K562 (cell line): Measurements from ENCODE around the gene CCDC85C. TPM values are rescaled to one million over a fixed set of nuclear protein-coding genes. Genes with fewer than 3 reads are reported as not detected.
A peak's percentile ranks its signal among the peaks of the same experiment; 100 is the strongest.

Experiments used
- ATAC-seq: fragments of 200-7000 bp; cut with Tn5 transposase; 3 replicates; pipeline ENCODE4 v1.9.1; 2020; ENCODE audit warnings: moderate library complexity
- BruUV-seq: library from RNA; stranded (reverse); fragments of 400-500 nt; replicated peaks from 2 replicates; lab custom pipeline; 2021; lab: Mats Ljungman, UMichigan
- CTCF ChIA-PET: fragments of 300-600 bp; formaldehyde crosslinking; extraction: SDS; loops from one replicate; lab custom pipeline; 2021; ENCODE audit warnings: low intra/inter-chr PET ratio; lab: Yijun Ruan, JAX
- POLR2A ChIA-PET: fragments of 300-600, 350-650 bp; sonication (Branson Sonifier 250); formaldehyde crosslinking; extraction: SDS; loops from one replicate; lab custom pipeline; 2021; ENCODE audit warnings: antibody characterized with exemption, inconsistent platforms; lab: Yijun Ruan, JAX
- DNase-seq, 4 experiments: peaks; one replicate each; pipeline versions ENCODE4 v3.0.0 to v3.0.0-alpha.2; 2011 to 2018; ENCODE audit warnings: low spot score in 3 of 4, mixed read lengths in 3 of 4; ENCODE audit errors: extremely low read depth in 1 of 4
- FAIRE-seq: peaks from 2 replicates; lab custom pipeline; 2011; peaks lifted over from hg19 to GRCh38; lab: Jason Lieb, UNC
- H2AFZ ChIP-seq: 2 replicates; pipeline ENCODE4 v1.6.0; 2011; ENCODE audit warnings: low read depth, low read length, control low read depth, inconsistent platforms
- H3K27ac ChIP-seq: fragments of 200-600 bp; 3 replicates; pipeline ENCODE4 v1.8.0; 2011; ENCODE audit warnings: low read depth, mild to moderate bottlenecking, control low read depth, inconsistent platforms, low read length, moderate library complexity, mixed read lengths; ENCODE audit errors: extremely low read depth
- H3K27me3 ChIP-seq, 2 experiments: fragments of 300-600 bp in 1 of 2; 2 replicates in 1 of 2; 3 replicates in 1 of 2; pipeline versions ENCODE4 v1.6.0 to v1.8.0; 2011; ENCODE audit warnings: inconsistent platforms in 2 of 2, low read length in 2 of 2, mild to moderate bottlenecking in 1 of 2, mixed read lengths in 1 of 2, moderate library complexity in 1 of 2; ENCODE audit not compliant: control insufficient read depth in 2 of 2, insufficient read depth in 2 of 2
- H3K36me3 ChIP-seq: fragments of 300-600 bp; 3 replicates; pipeline ENCODE4 v1.8.0; 2011; ENCODE audit warnings: mild to moderate bottlenecking, low read length, inconsistent platforms; ENCODE audit not compliant: control insufficient read depth, insufficient read depth
- H3K4me1 ChIP-seq, 2 experiments: fragments of 200-600 bp in 1 of 2; replicated peaks in 1 of 2; 2 replicates in 1 of 2; 3 replicates in 1 of 2; pipeline versions ENCODE4 v1.5.1 to v1.8.0; 2011; ENCODE audit warnings: inconsistent platforms in 2 of 2, low read length in 2 of 2, mild to moderate bottlenecking in 1 of 2, mixed read lengths in 1 of 2, moderate library complexity in 1 of 2; ENCODE audit not compliant: control insufficient read depth in 2 of 2, insufficient read depth in 2 of 2
- H3K4me2 ChIP-seq: 2 replicates; pipeline ENCODE4 v1.6.1; 2011; ENCODE audit warnings: low read length, control low read depth, inconsistent platforms, mixed read lengths; ENCODE audit not compliant: insufficient read depth
- H3K4me3 ChIP-seq: fragments of 200-600 bp; sonication (generic), shearing (Covaris generic); 2 replicates; pipeline ENCODE4 v1.5.1; 2016; ENCODE audit warnings: control low read depth, inconsistent platforms
- H3K79me2 ChIP-seq: fragments of 200-600 bp; 3 replicates; pipeline ENCODE4 v1.8.0; 2011; ENCODE audit warnings: low read length, inconsistent platforms; ENCODE audit not compliant: control insufficient read depth, insufficient read depth
- H3K9ac ChIP-seq, 2 experiments: 2 replicates each; pipeline versions ENCODE4 v1.6.0 to v1.6.1; 2011; ENCODE audit warnings: low read depth in 2 of 2, low read length in 2 of 2, control low read depth in 1 of 2, inconsistent platforms in 1 of 2, mild to moderate bottlenecking in 1 of 2, mixed read lengths in 1 of 2; ENCODE audit not compliant: insufficient read depth in 1 of 2
- H3K9me1 ChIP-seq: one replicate; pipeline ENCODE4 v1.6.0; 2011; ENCODE audit warnings: inconsistent platforms, mild to moderate bottlenecking, low read length, moderate library complexity; ENCODE audit not compliant: control insufficient read depth, insufficient read depth
- H3K9me3 ChIP-seq: replicated peaks from 2 replicates; pipeline ENCODE4 v1.5.1; 2011; ENCODE audit warnings: low read depth, low read length, inconsistent platforms; ENCODE audit not compliant: control insufficient read depth, insufficient read depth
- H4K20me1 ChIP-seq: replicated peaks from 2 replicates; pipeline ENCODE4 v1.6.1; 2011; ENCODE audit warnings: low read length, inconsistent platforms, mixed read lengths; ENCODE audit not compliant: control insufficient read depth, insufficient read depth
- CTCF ChIP-seq, 3 experiments: IDR thresholded peaks in 2 of 3; conservative IDR thresholded peaks in 1 of 3; 2 replicates each; pipeline ENCODE4 v1.5.1; 2011 to 2012; ENCODE audit warnings: low read length in 3 of 3, mild to moderate bottlenecking in 3 of 3, control low read depth in 2 of 3, improper control_type of control experiment in 1 of 3, inconsistent platforms in 1 of 3, low read depth in 1 of 3, mixed read lengths in 1 of 3, moderate library complexity in 1 of 3; ENCODE audit not compliant: insufficient read depth in 2 of 3
- ETV6 ChIP-seq, 3 experiments: fragments of 150-350 bp in 1 of 3; sonication (generic) in 1 of 3; formaldehyde crosslinking in 1 of 3; IDR thresholded peaks; 2 replicates each; pipeline versions ENCODE4 v1.6.1 to v1.8.0; 2014 to 2022; ENCODE audit warnings: borderline replicate concordance in 2 of 3, low read depth in 2 of 3, antibody characterized with exemption in 1 of 3, low read length in 1 of 3, mild to moderate bottlenecking in 1 of 3, missing genetic modification reagents in 1 of 3
- L3MBTL2 ChIP-seq: fragments of 450-650 bp; IDR thresholded peaks from 2 replicates; pipeline ENCODE4 v1.6.1; 2016; ENCODE audit warnings: mild to moderate bottlenecking, moderate library complexity
- NCOA4 ChIP-seq: fragments of 450-650 bp; IDR thresholded peaks from 2 replicates; pipeline ENCODE4 v1.6.1; 2018; ENCODE audit warnings: mild to moderate bottlenecking; ENCODE audit not compliant: partially characterized antibody
- NFRKB ChIP-seq: fragments of 450-650 bp; IDR thresholded peaks from 2 replicates; pipeline ENCODE4 v1.6.1; 2016; ENCODE audit warnings: low read depth
- PPARD ChIP-seq: fragments of 250-450 bp; sonication (Bioruptor Pico); IDR thresholded peaks from 2 replicates; pipeline ENCODE4 v1.8.0; 2022; ENCODE audit warnings: inconsistent platforms, mild to moderate bottlenecking, moderate library complexity
- TAF15 ChIP-seq: fragments of 200-400 bp; formaldehyde crosslinking; IDR thresholded peaks from 2 replicates; pipeline ENCODE4 v1.6.1; 2017; ENCODE audit warnings: mild to moderate bottlenecking, low read depth, low read length, moderate library complexity
- ZFX ChIP-seq: sonication (generic); formaldehyde crosslinking; IDR thresholded peaks from 2 replicates; pipeline ENCODE4 v1.8.0; 2022; ENCODE audit warnings: mild to moderate bottlenecking, missing genetic modification reagents, moderate library complexity
- ZNF507 ChIP-seq: conservative IDR thresholded peaks from 2 replicates; pipeline ENCODE4 v1.6.1; 2017; ENCODE audit warnings: missing genetic modification characterization, missing compliant biosample characterization
- WGBS: fragments of 100-300 bp; shearing (Covaris generic); methylation state at CpG from one replicate; pipeline ENCODE4 v1.1.6; 2016; ENCODE audit warnings: low coverage, mixed read lengths; ENCODE audit not compliant: insufficient coverage; ENCODE audit errors: missing lambda C conversion rate; 5-methylcytosine and 5-hydroxymethylcytosine counted together
- in situ Hi-C: fragments of 300-500 bp; cut with MboI; formaldehyde crosslinking; loops from 4 replicates; pipeline ENCODE4 v1.15.0; 2018; ENCODE audit warnings: inconsistent platforms, mixed read lengths
- intact Hi-C: fragments of 100-400 bp; cut with micrococcal nuclease; formaldehyde crosslinking; loops from 2 replicates; pipeline ENCODE4 v1.14.2; 2022
- polyA plus RNA-seq, 8 experiments: library from polyadenylated mRNA; depleted of rRNA in 4 of 8; stranded (reverse) in 5 of 8; unstranded in 3 of 8; fragments of >200 nt; fragmentation: Nextera tagmentation in 2 of 8; fragmentation: Illumina TruSeq in 1 of 8; extraction: Ambion mirVana in 2 of 8; extraction: Trizol in 1 of 8; gene quantifications; 2 replicates each; pipeline versions ENCODE4 v1.2.1 to v1.2.3, GENCODE V29; 2011 to 2014; ENCODE audit warnings: inconsistent platforms in 1 of 8, missing spikeins in 1 of 8
- total RNA-seq, 7 experiments: library from RNA; depleted of rRNA in 6 of 7; stranded (reverse); fragments of >200 nt in 6 of 7; fragmentation: Illumina TruSeq in 2 of 7; extraction: Trizol in 2 of 7; gene quantifications; 2 replicates each; pipeline versions ENCODE4 v1.2.1 to v1.2.3, GENCODE V29; 2011 to 2021; ENCODE audit warnings: low replicate concordance in 1 of 7

Gene CCDC85C
- total and polyA plus RNA-seq, 9 of the 15 experiments (the other 6 are each of a cell fraction or from before 2014, with no cell fraction given), result 0.18 to 22.0 (median 6.3) TPM

- H3K79me2 ChIP-seq, result no peaks in the 10 kb centered on the region
- ChIA-PET CTCF (no interaction called here), POLR2A (interaction anchor here (0.6 to 1.3 kb wide), 3 partner anchors 47 to 97 kb away, joined by 3 to 4 read pairs (median 3); no protein-coding TSS in a partner anchor)
- no peak overlapping the region for H3K4me2 ChIP-seq
- WGBS, result 67% methylated on average over 7 of the region's 22 CpGs
- ATAC-seq, result peak; percentile 28
- peaks cover 48% of the 10 kb centered on the region for H4K20me1 ChIP-seq
- TF ChIP-seq NCOA4 (no peak), ZFX (CRISPR knock-in tag) (no peak), TAF15 (no peak), ETV6 (IDR thresholded peaks at IDR 0.05; ENCODE audit: borderline replicate concordance in 1 of 2, low read depth in 2 of 2, low read length in 1 of 2) (no peak), ETV6 (CRISPR knock-in tag; IDR thresholded peaks at IDR 0.05; ENCODE audit: borderline replicate concordance) (no peak), CTCF (IDR thresholded peaks at IDR 0.05 in 2 of 3, conservative IDR thresholded peaks at IDR 0.05 in 1 of 3; ENCODE audit: insufficient read depth in 2 of 3, low read depth in 1 of 3, low read length in 3 of 3) (peak in 2 of 3 experiments; percentile 26 to 36; a peak in 3 of 6 replicates), PPARD (CRISPR knock-in tag) (no peak), ZNF507 (tag) (no peak), L3MBTL2 (peak; percentile 25; the same call in 1 of the 2 replicates), NFRKB (no peak)
- peak; percentile 17 to 37 (median 28) for DNase-seq
- H3K27me3 ChIP-seq, result no peaks in the 10 kb centered on the region
- intact Hi-C loops (no loop called here), in situ Hi-C loops (no loop called here)
- H3K4me1 ChIP-seq, result peaks cover 15 to 72% of the 10 kb centered on the region in 2 experiments
- H3K4me3 ChIP-seq, result no peak overlapping the region
- FAIRE-seq, result no peak
- no peak overlapping the region for H2AFZ ChIP-seq
- H3K9ac ChIP-seq, result no peak overlapping the region
- no peaks in the 10 kb centered on the region for H3K36me3 ChIP-seq
- no TSS peak for BruUV-seq
- no peak overlapping the region for H3K27ac ChIP-seq
- H3K9me1 ChIP-seq, result no peaks in the 10 kb centered on the region
- no peaks in the 10 kb centered on the region for H3K9me3 ChIP-seq
These were observed 28.7 kb downstream of the CCDC85C start for GRCh38 chr14:99575043-99576023.
